MCF 10A (cell line): Measurements from ENCODE around the gene ZNF892. TPM values are rescaled to one million over a fixed set of nuclear protein-coding genes. Genes with fewer than 3 reads are reported as not detected.

Experiments
- Bru-seq: library from RNA; stranded (reverse); fragments of 400-500 nt; gene quantifications from one replicate; lab custom pipeline; 2021; lab: Mats Ljungman, UMichigan
- BruChase-seq, 2 experiments: library from RNA; stranded (reverse); fragments of 400-500 nt; gene quantifications; one replicate each; lab custom pipeline; 2021; lab: Mats Ljungman, UMichigan
- BruUV-seq: library from RNA; stranded (reverse); fragments of 400-500 nt; replicated peaks from 2 replicates; lab custom pipeline; 2021; lab: Mats Ljungman, UMichigan
- CTCF ChIA-PET: fragments of 300-600 bp; sonication (Branson Sonifier 250); formaldehyde crosslinking; extraction: SDS; loops from one replicate; lab custom pipeline; 2021; ENCODE audit warnings: antibody characterized with exemption, inconsistent platforms; lab: Yijun Ruan, JAX
- POLR2A ChIA-PET: fragments of 300-600, 350-650 bp; sonication (Branson Sonifier 250); formaldehyde crosslinking; extraction: SDS; loops from one replicate; lab custom pipeline; 2020; ENCODE audit warnings: antibody characterized with exemption, inconsistent platforms; lab: Yijun Ruan, JAX
- DNase-seq: peaks from one replicate; pipeline ENCODE4 v3.0.0-alpha.2; 2018; ENCODE audit not compliant: unreplicated experiment
- H3K27ac Mint-ChIP-seq: one replicate; pipeline ENCODE4 v1.8.0; 2022; ENCODE audit warnings: mild to moderate bottlenecking, low read depth, mixed read lengths; ENCODE audit not compliant: unreplicated experiment
- H3K27me3 Mint-ChIP-seq: one replicate; pipeline ENCODE4 v1.8.0; 2022; ENCODE audit warnings: mixed read lengths; ENCODE audit not compliant: insufficient read depth, unreplicated experiment
- H3K36me3 Mint-ChIP-seq: one replicate; pipeline ENCODE4 v1.8.0; 2022; ENCODE audit warnings: mild to moderate bottlenecking, moderate library complexity, mixed read lengths; ENCODE audit not compliant: insufficient read depth, unreplicated experiment
- H3K4me1 Mint-ChIP-seq: one replicate; pipeline ENCODE4 v1.8.0; 2022; ENCODE audit warnings: mixed read lengths; ENCODE audit not compliant: insufficient read depth, unreplicated experiment
- H3K4me3 Mint-ChIP-seq: one replicate; pipeline ENCODE4 v1.8.0; 2022; ENCODE audit warnings: mild to moderate bottlenecking, moderate library complexity, mixed read lengths; ENCODE audit not compliant: unreplicated experiment
- H3K9me3 Mint-ChIP-seq: one replicate; pipeline ENCODE4 v1.8.0; 2022; ENCODE audit warnings: mixed read lengths; ENCODE audit not compliant: unreplicated experiment
- intact Hi-C: fragments of 100-400 bp; cut with micrococcal nuclease; formaldehyde crosslinking; loops from 2 replicates; pipeline ENCODE4 v1.14.1; 2022
- long read RNA-seq: library from polyadenylated mRNA; stranded (forward); transcript quantifications from one replicate; pipeline ENCODE4 v2.0.0, GENCODE V29; 2022
- total RNA-seq: library from RNA; stranded (reverse); gene quantifications from 2 replicates; pipeline ENCODE4 v1.2.3, GENCODE V29; 2022
- TF ChIP-seq, protein P1 (sequence below): fragments of 200-600 bp; IDR thresholded peaks from one replicate; pipeline ENCODE4 v1.8.0; 2022; ENCODE audit warnings: antibody characterized with exemption, mild to moderate bottlenecking; ENCODE audit not compliant: unreplicated experiment

ZNF892 gene
- total RNA-seq (10.2 and 10.3 TPM in 2 replicates), Bru-seq, nascent RNA (percentile 73 among the genes with signal in this experiment), BruChase-seq, experiment 1, labeled RNA remaining after a 6-hour chase (percentile 76 among the genes with signal in this experiment), BruChase-seq, experiment 2, labeled RNA remaining after a 2-hour chase (percentile 82 among the genes with signal in this experiment)
- long read RNA-seq, partial matches to known transcripts, result 0 of 2 reads
- long read RNA-seq, other reads (novel, unspliced or antisense), result 2 of 2 reads

DNA sequence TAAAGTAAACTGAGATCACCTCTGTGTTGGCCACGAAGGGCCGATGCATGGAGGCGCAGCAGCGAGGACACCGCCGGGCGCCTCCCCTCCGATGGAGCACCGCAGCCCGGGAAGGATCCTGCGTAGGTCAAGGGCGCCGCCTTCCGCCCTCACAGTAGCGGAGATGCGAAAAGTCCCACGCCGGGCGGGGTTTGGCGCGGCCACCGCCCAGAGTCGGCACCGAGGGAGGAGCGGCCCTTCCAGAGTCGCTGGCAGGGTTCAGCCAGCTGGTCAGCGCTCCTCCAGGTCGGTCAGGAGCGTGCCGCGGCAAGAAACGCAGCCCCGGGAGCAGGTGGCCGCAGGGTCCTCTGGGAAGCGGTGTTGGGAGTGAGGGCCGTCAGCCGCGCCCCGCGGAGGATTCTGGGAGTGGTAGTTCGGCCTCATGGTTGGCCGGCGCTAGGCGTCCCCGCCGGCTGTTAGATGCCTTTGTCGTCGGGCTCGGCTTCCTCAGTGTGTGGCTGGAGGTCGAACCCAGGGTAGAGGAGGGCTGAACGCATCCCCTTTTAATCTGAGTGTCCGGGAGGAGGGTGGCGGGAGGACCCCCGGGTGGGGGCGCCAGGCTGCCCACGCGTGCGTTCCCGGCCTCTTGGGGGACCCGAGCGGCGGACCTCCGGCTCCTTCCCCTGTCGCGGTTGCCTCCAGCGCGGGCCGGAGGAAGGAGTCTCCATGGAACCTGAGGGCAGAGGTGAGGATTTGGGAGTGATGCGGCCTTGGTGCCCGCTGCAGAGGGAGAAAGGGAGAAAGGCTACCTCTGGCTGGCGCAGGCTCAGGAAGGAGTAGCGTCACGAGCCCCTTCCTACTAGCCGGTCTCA, at the start of gene ZNF892:
Gene ZNF892 (plus strand): TSS at position 411 of the 851 bp plus-strand sequence. CDS start 295 bp downstream, at position 706.
- Mint-ChIP-seq H3K27me3 (no peaks in the 10 kb centered on the region), H3K36me3 (peaks cover 57% of the 10 kb centered on the region), H3K27ac (peak within 1 kb of the TSS; percentile 95), H3K9me3 (peaks cover 24% of the 10 kb centered on the region), H3K4me1 (peaks cover 16% of the 10 kb centered on the region), H3K4me3 (peak within 1 kb of the TSS; percentile 90)
- ChIA-PET POLR2A (interaction anchor here (0.7 to 1.6 kb wide), 6 partner anchors 24 to 1015 kb away, joined by 3 to 11 read pairs (median 4); partner anchors contain the start of gene ZNF2), CTCF (interaction anchor here (0.6 to 1.8 kb wide), 5 partner anchors 12 to 553 kb away, joined by 3 to 8 read pairs (median 3); no protein-coding TSS in a partner anchor)
- TF ChIP-seq, protein P1, sequence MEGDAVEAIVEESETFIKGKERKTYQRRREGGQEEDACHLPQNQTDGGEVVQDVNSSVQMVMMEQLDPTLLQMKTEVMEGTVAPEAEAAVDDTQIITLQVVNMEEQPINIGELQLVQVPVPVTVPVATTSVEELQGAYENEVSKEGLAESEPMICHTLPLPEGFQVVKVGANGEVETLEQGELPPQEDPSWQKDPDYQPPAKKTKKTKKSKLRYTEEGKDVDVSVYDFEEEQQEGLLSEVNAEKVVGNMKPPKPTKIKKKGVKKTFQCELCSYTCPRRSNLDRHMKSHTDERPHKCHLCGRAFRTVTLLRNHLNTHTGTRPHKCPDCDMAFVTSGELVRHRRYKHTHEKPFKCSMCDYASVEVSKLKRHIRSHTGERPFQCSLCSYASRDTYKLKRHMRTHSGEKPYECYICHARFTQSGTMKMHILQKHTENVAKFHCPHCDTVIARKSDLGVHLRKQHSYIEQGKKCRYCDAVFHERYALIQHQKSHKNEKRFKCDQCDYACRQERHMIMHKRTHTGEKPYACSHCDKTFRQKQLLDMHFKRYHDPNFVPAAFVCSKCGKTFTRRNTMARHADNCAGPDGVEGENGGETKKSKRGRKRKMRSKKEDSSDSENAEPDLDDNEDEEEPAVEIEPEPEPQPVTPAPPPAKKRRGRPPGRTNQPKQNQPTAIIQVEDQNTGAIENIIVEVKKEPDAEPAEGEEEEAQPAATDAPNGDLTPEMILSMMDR, result peak; percentile 61
- intact Hi-C loops, result loop anchor here (1.0 to 5.0 kb wide), 3 partner anchors 42 to 131 kb away; partner anchors contain the start of genes MRPS5 and ZNF2
- peak; percentile 94 for DNase-seq
- no TSS peak for BruUV-seq

DNA sequence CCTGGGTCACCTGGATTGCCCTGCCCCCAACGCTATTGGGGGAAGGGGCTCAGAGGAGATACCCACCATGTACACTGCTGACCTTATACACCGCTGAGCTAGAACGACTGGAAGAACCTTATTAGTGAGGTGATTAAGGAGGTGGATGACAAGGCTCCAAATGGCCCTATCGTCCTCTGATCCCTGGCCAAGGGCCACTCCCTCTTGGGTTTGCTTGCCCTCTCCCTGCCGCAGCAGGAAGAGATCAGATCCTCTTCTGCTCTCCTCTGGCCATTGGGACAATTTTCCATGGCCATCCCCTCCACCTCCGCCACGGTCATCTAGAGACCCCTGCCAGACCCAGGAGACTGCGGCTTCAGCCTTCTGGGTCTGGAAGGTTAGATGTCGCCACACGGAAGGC, 48.9 kb upstream of the ZNF892 start:
- CTCF ChIA-PET, result interaction anchor here (1.3 kb wide), 1 partner anchor 136 kb away, joined by 4 read pairs; no protein-coding TSS in a partner anchor
- no TSS peak for BruUV-seq
- POLR2A ChIA-PET, result interaction anchor here (1.9 kb wide), 1 partner anchor 37 kb away, joined by 4 read pairs; the partner anchor contains the start of gene MRPS5

DNA sequence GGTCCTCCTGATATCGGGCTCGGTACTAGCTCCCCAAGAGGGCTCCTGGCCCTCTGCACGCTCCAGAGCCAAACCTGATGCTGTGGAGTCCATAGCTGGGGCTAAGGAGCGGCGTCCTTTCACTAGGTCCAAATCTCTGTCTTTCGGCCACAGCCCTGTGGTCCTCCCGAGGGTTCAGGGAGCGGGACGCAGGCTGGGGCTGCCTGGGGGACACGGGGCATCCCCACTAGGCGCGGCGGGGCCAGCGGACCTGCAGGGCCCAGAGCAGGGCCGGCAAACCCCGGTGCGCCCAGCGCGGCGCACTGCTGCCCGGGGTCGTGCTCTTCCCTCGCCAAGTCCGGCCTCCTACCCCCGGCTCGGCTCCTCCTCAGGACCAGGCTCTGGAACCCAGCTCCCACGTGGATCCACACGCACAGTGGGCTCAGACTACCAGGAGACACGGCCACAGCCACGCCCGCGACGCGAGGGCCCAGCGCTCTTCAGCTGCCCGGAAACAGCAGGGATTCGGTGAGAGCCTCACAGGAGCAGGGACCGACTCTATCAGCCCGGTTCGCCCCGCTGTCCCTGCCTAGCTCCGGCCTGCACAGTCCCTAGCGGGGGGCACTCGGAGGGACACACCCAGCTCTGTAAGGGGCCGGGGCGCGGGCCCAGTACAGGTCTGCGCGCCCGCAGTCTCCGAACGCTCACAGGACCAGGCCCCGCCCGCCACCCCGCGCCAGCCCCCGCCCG, 48.3 kb upstream of the ZNF892 start:
- no peaks in the 10 kb centered on the region for H3K9me3 Mint-ChIP-seq
- POLR2A ChIA-PET, result interaction anchor here (1.9 kb wide), 1 partner anchor 37 kb away, joined by 4 read pairs; the partner anchor contains the start of gene MRPS5
- H3K27me3 Mint-ChIP-seq, result no peaks in the 10 kb centered on the region
- no peak overlapping the region for H3K27ac Mint-ChIP-seq
- intact Hi-C loops, result no loop called here
- CTCF ChIA-PET, result interaction anchor here (1.3 kb wide), 2 partner anchors 11 to 137 kb away, joined by 4 to 5 read pairs; no protein-coding TSS in a partner anchor
- peak overlapping the region; percentile 71 for H3K4me3 Mint-ChIP-seq
- peaks cover 12% of the 10 kb centered on the region for H3K36me3 Mint-ChIP-seq
- BruUV-seq, result no TSS peak
- peak; percentile 4 for DNase-seq
- TF ChIP-seq, protein P1, result no peak
- H3K4me1 Mint-ChIP-seq, result no peaks in the 10 kb centered on the region

More for the DNA sequence above, 48.9 kb upstream of the ZNF892 start:
- no peak for DNase-seq
- H3K4me1 Mint-ChIP-seq, result no peaks in the 10 kb centered on the region
- peaks cover 13% of the 10 kb centered on the region for H3K36me3 Mint-ChIP-seq
- intact Hi-C loops, result no loop called here
- H3K4me3 Mint-ChIP-seq, result peak overlapping the region; percentile 71
- no peaks in the 10 kb centered on the region for H3K9me3 Mint-ChIP-seq
- H3K27me3 Mint-ChIP-seq, result no peaks in the 10 kb centered on the region
- no peak overlapping the region for H3K27ac Mint-ChIP-seq
- TF ChIP-seq, protein P1, result no peak
